ENCODE measurements around the gene SLC34A3.

DNA sequence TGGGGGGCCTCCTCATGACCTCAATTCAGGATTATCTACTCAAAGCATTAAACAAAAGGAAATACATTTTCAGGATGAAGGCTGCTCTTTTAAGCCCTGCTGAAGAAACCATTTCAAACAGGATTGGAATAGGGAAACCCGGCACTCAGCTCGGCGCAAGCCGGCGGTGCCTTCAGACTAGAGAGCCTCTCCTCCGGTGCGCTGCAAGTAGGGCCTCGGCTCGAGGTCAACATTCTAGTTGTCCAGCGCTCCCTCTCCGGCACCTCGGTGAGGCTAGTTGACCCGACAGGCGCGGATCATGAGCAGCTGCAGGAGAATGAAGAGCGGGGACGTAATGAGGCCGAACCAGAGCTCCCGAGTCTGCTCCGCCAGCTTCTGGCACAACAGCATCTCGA is 26.0 kb upstream of the SLC34A3 start:
- no peak for TF ChIP-seq MAFK (IDR thresholded peaks at IDR 0.05; ENCODE audit: partially characterized antibody)
- TF ChIP-seq, protein P1, sequence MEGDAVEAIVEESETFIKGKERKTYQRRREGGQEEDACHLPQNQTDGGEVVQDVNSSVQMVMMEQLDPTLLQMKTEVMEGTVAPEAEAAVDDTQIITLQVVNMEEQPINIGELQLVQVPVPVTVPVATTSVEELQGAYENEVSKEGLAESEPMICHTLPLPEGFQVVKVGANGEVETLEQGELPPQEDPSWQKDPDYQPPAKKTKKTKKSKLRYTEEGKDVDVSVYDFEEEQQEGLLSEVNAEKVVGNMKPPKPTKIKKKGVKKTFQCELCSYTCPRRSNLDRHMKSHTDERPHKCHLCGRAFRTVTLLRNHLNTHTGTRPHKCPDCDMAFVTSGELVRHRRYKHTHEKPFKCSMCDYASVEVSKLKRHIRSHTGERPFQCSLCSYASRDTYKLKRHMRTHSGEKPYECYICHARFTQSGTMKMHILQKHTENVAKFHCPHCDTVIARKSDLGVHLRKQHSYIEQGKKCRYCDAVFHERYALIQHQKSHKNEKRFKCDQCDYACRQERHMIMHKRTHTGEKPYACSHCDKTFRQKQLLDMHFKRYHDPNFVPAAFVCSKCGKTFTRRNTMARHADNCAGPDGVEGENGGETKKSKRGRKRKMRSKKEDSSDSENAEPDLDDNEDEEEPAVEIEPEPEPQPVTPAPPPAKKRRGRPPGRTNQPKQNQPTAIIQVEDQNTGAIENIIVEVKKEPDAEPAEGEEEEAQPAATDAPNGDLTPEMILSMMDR (IDR thresholded peaks at IDR 0.05), result no peak
